ENCODE data around the gene PSMA8. TPM values are rescaled to one million over a fixed set of nuclear protein-coding genes. Genes with fewer than 3 reads are reported as not detected.

PSMA8 gene
- polyA plus RNA-seq, 1 of the 3 experiments (the other 2 are of a cell fraction): not detected

- Histone ChIP-seq H4K20me1 (ENCODE audit: insufficient read depth) (no peaks in the 10 kb centered on the region), H3K4me1 (ENCODE audit: control insufficient read depth in 1 of 2, insufficient read depth in 2 of 2, low read depth in 1 of 2, low read length in 1 of 2) (peaks cover 0 to 3% of the 10 kb centered on the region in 2 experiments; a peak in 2 of 4 replicates), H3K4me2 (no peak overlapping the region), H2AFZ (ENCODE audit: low read depth) (no peak overlapping the region), H3K4me3 (ENCODE audit: low read depth in 2 of 2, low read length in 1 of 2) (no peak overlapping the region), H3K27me3 (ENCODE audit: insufficient read depth) (no peaks in the 10 kb centered on the region), H3K9me3 (no peaks in the 10 kb centered on the region), H3K27ac (ENCODE audit: low read depth in 2 of 2, low read length in 1 of 2) (no peak overlapping the region), H3F3A (replicated peaks; ENCODE audit: insufficient read depth) (peaks cover 4% of the 10 kb centered on the region), H3K79me2 (ENCODE audit: insufficient read depth) (no peaks in the 10 kb centered on the region), H3K9me2 (no peaks in the 10 kb centered on the region), H3K36me3 (replicated peaks in 1 of 2; ENCODE audit: control insufficient read depth in 1 of 2, insufficient read depth in 2 of 2, low read length in 1 of 2) (no peaks in the 10 kb centered on the region), H3K9ac (no peak overlapping the region)
- TF ChIP-seq CTCF (IDR thresholded peaks at IDR 0.05) (no peak), TEAD4 (IDR thresholded peaks at IDR 0.05; ENCODE audit: borderline replicate concordance, insufficient read depth) (no peak), EP300 (IDR thresholded peaks at IDR 0.05; ENCODE audit: borderline replicate concordance in 1 of 2, low read depth in 1 of 2, low read length in 1 of 2) (no peak), RXRA (IDR thresholded peaks at IDR 0.05; ENCODE audit: borderline replicate concordance, low read depth) (no peak), IRF3 (IDR thresholded peaks at IDR 0.05; ENCODE audit: low read depth, low read length) (no peak), FOXM1 (IDR thresholded peaks at IDR 0.05; ENCODE audit: low read depth) (no peak), SMC3 (IDR thresholded peaks at IDR 0.05; ENCODE audit: low read depth, low read length) (no peak), TCF12 (IDR thresholded peaks at IDR 0.05) (no peak), GABPA (IDR thresholded peaks at IDR 0.05; ENCODE audit: low read depth) (no peak)
- no peak for DNase-seq
- WGBS (ENCODE audit: low lambda C conversion rate): 83% methylated on average over 6 of the region's 6 CpGs
- ChIA-PET CTCF (no interaction called here), POLR2A (no interaction called here)
These were observed 95.0 kb downstream of the PSMA8 start for GRCh38 chr18:26228562-26229260.

GRCh38 chr18:26230497-26230896 is 96.8 kb downstream of the PSMA8 start:
- Histone ChIP-seq H3K27me3 (ENCODE audit: insufficient read depth) (no peaks in the 10 kb centered on the region), H3K9me3 (no peaks in the 10 kb centered on the region), H3F3A (replicated peaks; ENCODE audit: insufficient read depth) (no peaks in the 10 kb centered on the region), H3K9ac (no peak overlapping the region), H3K4me3 (ENCODE audit: low read depth in 2 of 2, low read length in 1 of 2) (no peak overlapping the region), H3K4me2 (no peak overlapping the region), H3K27ac (ENCODE audit: low read depth in 2 of 2, low read length in 1 of 2) (no peak overlapping the region), H3K79me2 (ENCODE audit: insufficient read depth) (no peaks in the 10 kb centered on the region), H4K20me1 (ENCODE audit: insufficient read depth) (no peaks in the 10 kb centered on the region), H3K9me2 (no peaks in the 10 kb centered on the region), H3K36me3 (replicated peaks in 1 of 2; ENCODE audit: control insufficient read depth in 1 of 2, insufficient read depth in 2 of 2, low read length in 1 of 2) (no peaks in the 10 kb centered on the region), H2AFZ (ENCODE audit: low read depth) (no peak overlapping the region), H3K4me1 (ENCODE audit: control insufficient read depth in 1 of 2, insufficient read depth in 2 of 2, low read depth in 1 of 2, low read length in 1 of 2) (peaks cover 0 to 3% of the 10 kb centered on the region in 2 experiments; a peak in 2 of 4 replicates)
- WGBS (ENCODE audit: low lambda C conversion rate): 90% methylated on average over 8 of the region's 8 CpGs
- POLR2A ChIA-PET: no interaction called here
- no peak for DNase-seq
- TF ChIP-seq NFIC (IDR thresholded peaks at IDR 0.05; ENCODE audit: borderline replicate concordance) (no peak), FOXJ3 (CRISPR knock-in tag; IDR thresholded peaks at IDR 0.05) (no peak), IRF3 (IDR thresholded peaks at IDR 0.05; ENCODE audit: low read depth, low read length) (no peak), TEAD4 (IDR thresholded peaks at IDR 0.05; ENCODE audit: borderline replicate concordance, insufficient read depth) (no peak), MAX (IDR thresholded peaks at IDR 0.05; ENCODE audit: low read depth) (no peak), GABPA (IDR thresholded peaks at IDR 0.05; ENCODE audit: low read depth) (no peak), SIN3A (IDR thresholded peaks at IDR 0.05; ENCODE audit: borderline replicate concordance, low read depth, low read length) (no peak), RFX5 (IDR thresholded peaks at IDR 0.05; ENCODE audit: low read length) (no peak)
- CTCF ChIA-PET: no interaction called here

Data from SK-N-SH (cell line).